Esophagus muscularis mucosa (tissue), 3 donors: ENCODE data around the gene BCL2L13.

Experiments
- POLR2AphosphoS5 ChIP-seq, 2 donors: sonication (generic); formaldehyde crosslinking; IDR thresholded peaks; one replicate each; pipeline ENCODE4 v1.6.1; 2017; ENCODE audit warnings: antibody characterized with exemption in 2 of 2
- TF ChIP-seq, protein P1 (sequence below), 3 experiments: fragments of 200-600 bp in 2 of 3; fragments of 450-650 bp in 1 of 3; sonication (generic) in 2 of 3; IDR thresholded peaks; one replicate each; pipeline ENCODE4 v1.5.1; 2017 to 2019; ENCODE audit warnings: antibody characterized with exemption in 3 of 3, mild to moderate bottlenecking in 2 of 3, moderate library complexity in 1 of 3

GRCh38 chr22:17631076-17631565 lies 7.4 kb upstream of the BCL2L13 start:
- TF ChIP-seq, protein P1, sequence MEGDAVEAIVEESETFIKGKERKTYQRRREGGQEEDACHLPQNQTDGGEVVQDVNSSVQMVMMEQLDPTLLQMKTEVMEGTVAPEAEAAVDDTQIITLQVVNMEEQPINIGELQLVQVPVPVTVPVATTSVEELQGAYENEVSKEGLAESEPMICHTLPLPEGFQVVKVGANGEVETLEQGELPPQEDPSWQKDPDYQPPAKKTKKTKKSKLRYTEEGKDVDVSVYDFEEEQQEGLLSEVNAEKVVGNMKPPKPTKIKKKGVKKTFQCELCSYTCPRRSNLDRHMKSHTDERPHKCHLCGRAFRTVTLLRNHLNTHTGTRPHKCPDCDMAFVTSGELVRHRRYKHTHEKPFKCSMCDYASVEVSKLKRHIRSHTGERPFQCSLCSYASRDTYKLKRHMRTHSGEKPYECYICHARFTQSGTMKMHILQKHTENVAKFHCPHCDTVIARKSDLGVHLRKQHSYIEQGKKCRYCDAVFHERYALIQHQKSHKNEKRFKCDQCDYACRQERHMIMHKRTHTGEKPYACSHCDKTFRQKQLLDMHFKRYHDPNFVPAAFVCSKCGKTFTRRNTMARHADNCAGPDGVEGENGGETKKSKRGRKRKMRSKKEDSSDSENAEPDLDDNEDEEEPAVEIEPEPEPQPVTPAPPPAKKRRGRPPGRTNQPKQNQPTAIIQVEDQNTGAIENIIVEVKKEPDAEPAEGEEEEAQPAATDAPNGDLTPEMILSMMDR (IDR thresholded peaks at IDR 0.05) = no peak
- TF ChIP-seq POLR2AphosphoS5 (IDR thresholded peaks at IDR 0.05) = no peak
